ENCODE data around the gene STX8. TPM values are rescaled to one million over a fixed set of nuclear protein-coding genes. Genes with fewer than 3 reads are reported as not detected.
"Not testable (repeated sequence)": the region's sequence is repeated elsewhere in the genome, so short reads cannot be mapped to it uniquely, and the experiment has no call there.

Gene STX8
- total and polyA plus RNA-seq, 8 donors: 51.9 to 63.4 (median 56.5) TPM

- H3K27ac ChIP-seq: no peak overlapping the region
- DNase-seq (no peak), ATAC-seq (no peak)
- peaks cover 0 to 4% of the 10 kb centered on the region in 2 donors for H3K9me3 ChIP-seq
- TF ChIP-seq CTCF (IDR thresholded peaks at IDR 0.05): no peak
- intact Hi-C loops (cut with DNase I): no loop called here
- H3K27me3 ChIP-seq: no peaks in the 10 kb centered on the region
- H3K4me3 ChIP-seq: no peak overlapping the region
- H3K36me3 ChIP-seq: peaks cover 0 to 9% of the 10 kb centered on the region in 2 donors
- no peaks in the 10 kb centered on the region for H3K4me1 ChIP-seq
Measured at GRCh38 chr17:9380361-9380760, 195.3 kb downstream of the STX8 start.

- H3K36me3 ChIP-seq; H3K4me3 ChIP-seq; intact Hi-C loops (cut with DNase I); H3K9me3 ChIP-seq; H3K27ac ChIP-seq; ATAC-seq; H3K4me1 ChIP-seq; H3K27me3 ChIP-seq; DNase-seq: not testable (repeated sequence)
Measured at GRCh38 chr17:9376177-9376576, 199.4 kb downstream of the STX8 start.

GRCh38 chr17:9371019-9371418, 204.6 kb downstream of the STX8 start:
- no peak overlapping the region for H3K4me3 ChIP-seq
- H3K36me3 ChIP-seq: peaks cover 0 to under 1% of the 10 kb centered on the region in 2 donors
- H3K4me1 ChIP-seq: peaks cover 5 to 10% of the 10 kb centered on the region in 2 donors
- no peaks in the 10 kb centered on the region for H3K27me3 ChIP-seq
- TF ChIP-seq CTCF (IDR thresholded peaks at IDR 0.05): no peak
- ATAC-seq (peak; percentile 93), DNase-seq (peak in 1 of 4 donors; percentile 14)
- intact Hi-C loops (cut with DNase I): no loop called here
- no peak overlapping the region for H3K27ac ChIP-seq
- peaks cover 0 to under 1% of the 10 kb centered on the region in 2 donors for H3K9me3 ChIP-seq

DNA sequence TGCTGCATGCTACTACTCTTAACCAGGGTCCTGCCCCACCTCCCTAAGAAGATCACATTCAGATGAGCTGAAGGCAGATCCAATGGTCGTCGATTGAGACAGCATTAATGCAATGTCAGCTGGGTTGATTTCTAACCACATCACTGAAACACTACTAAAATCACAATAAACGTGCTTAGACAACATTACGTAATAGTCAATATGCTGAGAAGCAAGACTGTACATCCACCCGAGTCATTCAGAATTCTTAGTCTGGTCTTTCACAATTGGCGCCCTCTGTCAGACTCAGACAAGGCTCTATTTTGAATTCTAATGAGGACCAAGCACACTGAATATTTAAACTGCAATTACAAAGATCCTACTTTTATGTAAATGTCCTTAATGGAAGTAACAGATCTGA, 205.2 kb downstream of the STX8 start:
- Histone ChIP-seq H3K4me3 (no peak overlapping the region), H3K27me3 (no peaks in the 10 kb centered on the region), H3K27ac (no peak overlapping the region), H3K4me1 (peaks cover 5 to 10% of the 10 kb centered on the region in 2 donors), H3K36me3 (no peaks in the 10 kb centered on the region), H3K9me3 (no peaks in the 10 kb centered on the region)
- DNase-seq (no peak), ATAC-seq (peak; percentile 63)
- TF ChIP-seq CTCF (IDR thresholded peaks at IDR 0.05): no peak
- intact Hi-C loops (cut with DNase I): no loop called here

DNA sequence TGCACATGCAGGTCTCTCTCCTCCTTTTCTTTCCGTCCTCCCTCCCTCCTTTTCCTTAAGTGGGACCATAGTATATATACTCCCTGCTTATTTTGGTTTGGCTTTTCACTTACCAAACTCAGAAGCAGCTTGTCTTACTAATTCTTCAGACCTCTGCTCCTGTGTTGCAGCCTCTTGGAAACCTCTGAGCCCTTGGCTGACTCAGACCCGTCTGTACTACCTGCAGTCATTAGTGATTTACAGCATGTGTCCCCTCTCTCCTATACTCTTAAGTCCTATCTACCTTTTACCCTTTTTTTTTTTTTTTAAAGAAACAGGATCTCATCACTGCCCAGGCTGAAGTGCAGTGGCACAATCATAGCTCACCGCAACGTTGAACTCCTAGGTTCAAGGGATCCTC, 207.0 kb downstream of the STX8 start:
- H3K9me3 ChIP-seq: no peaks in the 10 kb centered on the region
- H3K4me1 ChIP-seq: peaks cover 5 to 13% of the 10 kb centered on the region in 2 donors
- H3K27me3 ChIP-seq: no peaks in the 10 kb centered on the region
- H3K36me3 ChIP-seq: no peaks in the 10 kb centered on the region
- TF ChIP-seq CTCF (IDR thresholded peaks at IDR 0.05): no peak
- intact Hi-C loops (cut with DNase I): no loop called here
- no peak overlapping the region for H3K4me3 ChIP-seq
- no peak overlapping the region for H3K27ac ChIP-seq
- DNase-seq: no peak
- ATAC-seq: no peak

DNA sequence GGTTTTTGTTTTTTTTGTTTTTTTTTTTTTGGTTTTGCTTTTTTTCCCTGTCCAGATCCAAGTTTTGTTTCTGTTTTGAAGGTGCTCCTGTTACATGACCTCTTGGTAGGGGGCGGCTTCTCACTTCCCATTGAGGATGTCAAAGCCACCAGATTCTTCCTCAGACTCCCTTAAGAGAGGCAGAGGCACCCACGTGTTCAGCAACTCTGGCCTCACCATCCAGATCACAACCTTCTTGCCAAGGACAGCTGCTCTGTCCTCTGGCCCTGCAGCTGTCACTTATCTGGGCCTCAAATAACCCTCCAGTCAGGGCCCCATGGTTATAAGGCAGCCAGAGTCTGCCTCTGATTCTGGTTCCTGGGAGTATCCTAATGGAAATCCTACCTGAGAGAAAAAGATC, 208.5 kb downstream of the STX8 start:
- no peak overlapping the region for H3K27ac ChIP-seq
- no peak for DNase-seq
- H3K36me3 ChIP-seq: no peaks in the 10 kb centered on the region
- no peaks in the 10 kb centered on the region for H3K27me3 ChIP-seq
- H3K4me3 ChIP-seq: no peak overlapping the region
- no peak for ATAC-seq
- no peak for TF ChIP-seq CTCF (IDR thresholded peaks at IDR 0.05)
- intact Hi-C loops (cut with DNase I): no loop called here
- H3K4me1 ChIP-seq: peaks cover 5 to 13% of the 10 kb centered on the region in 2 donors
- no peaks in the 10 kb centered on the region for H3K9me3 ChIP-seq

Measured in left lung (tissue), 10 donors.